Fibroblast of the aortic adventitia (primary cell): ENCODE results near the gene HOXA6. TPM values are rescaled to one million over a fixed set of nuclear protein-coding genes. Genes with fewer than 3 reads are reported as not detected.

Source experiments
- DNase-seq: peaks from one replicate; pipeline ENCODE4 v3.0.0-alpha.2; 2010; ENCODE audit warnings: low read depth
- H3K4me3 ChIP-seq: 2 replicates; pipeline ENCODE4 v1.5.1; 2011; ENCODE audit warnings: low read depth, mild to moderate bottlenecking, control low read depth, low read length, moderate library complexity
- total RNA-seq: library from RNA; depleted of rRNA; stranded (reverse); fragments of >200 nt; gene quantifications from 2 replicates; pipeline ENCODE4 v1.2.3, GENCODE V29; 2012; ENCODE audit warnings: low replicate concordance
- TF ChIP-seq, protein P1 (sequence below): IDR thresholded peaks from 2 replicates; pipeline ENCODE4 v1.5.1; 2011; ENCODE audit warnings: mild to moderate bottlenecking, low read length, control low read depth, inconsistent platforms; ENCODE audit not compliant: insufficient read depth

HOXA6 gene
- total RNA-seq, 1 donor = not detected

DNA sequence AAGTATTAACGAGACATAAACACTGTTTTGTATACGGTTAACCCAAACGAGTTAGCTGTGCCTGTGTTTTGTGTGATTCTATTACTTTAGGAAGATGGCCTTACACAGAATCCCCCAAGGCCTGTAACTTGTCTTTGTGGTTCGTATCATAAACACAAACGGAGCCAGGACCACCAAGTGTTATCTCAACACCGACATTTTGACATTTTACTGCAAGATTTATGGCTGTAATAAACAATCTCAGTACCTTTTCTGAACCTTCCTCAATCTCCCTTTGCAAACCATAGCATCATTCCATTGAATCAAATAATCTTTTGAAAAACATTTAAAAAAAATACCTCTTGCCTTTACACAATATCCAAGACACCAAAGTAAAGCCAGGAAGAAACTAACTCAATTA lies 14.6 kb downstream of the HOXA6 start:
- TF ChIP-seq, protein P1, sequence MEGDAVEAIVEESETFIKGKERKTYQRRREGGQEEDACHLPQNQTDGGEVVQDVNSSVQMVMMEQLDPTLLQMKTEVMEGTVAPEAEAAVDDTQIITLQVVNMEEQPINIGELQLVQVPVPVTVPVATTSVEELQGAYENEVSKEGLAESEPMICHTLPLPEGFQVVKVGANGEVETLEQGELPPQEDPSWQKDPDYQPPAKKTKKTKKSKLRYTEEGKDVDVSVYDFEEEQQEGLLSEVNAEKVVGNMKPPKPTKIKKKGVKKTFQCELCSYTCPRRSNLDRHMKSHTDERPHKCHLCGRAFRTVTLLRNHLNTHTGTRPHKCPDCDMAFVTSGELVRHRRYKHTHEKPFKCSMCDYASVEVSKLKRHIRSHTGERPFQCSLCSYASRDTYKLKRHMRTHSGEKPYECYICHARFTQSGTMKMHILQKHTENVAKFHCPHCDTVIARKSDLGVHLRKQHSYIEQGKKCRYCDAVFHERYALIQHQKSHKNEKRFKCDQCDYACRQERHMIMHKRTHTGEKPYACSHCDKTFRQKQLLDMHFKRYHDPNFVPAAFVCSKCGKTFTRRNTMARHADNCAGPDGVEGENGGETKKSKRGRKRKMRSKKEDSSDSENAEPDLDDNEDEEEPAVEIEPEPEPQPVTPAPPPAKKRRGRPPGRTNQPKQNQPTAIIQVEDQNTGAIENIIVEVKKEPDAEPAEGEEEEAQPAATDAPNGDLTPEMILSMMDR = no peak
- no peak overlapping the region for H3K4me3 ChIP-seq
- DNase-seq = no peak

DNA sequence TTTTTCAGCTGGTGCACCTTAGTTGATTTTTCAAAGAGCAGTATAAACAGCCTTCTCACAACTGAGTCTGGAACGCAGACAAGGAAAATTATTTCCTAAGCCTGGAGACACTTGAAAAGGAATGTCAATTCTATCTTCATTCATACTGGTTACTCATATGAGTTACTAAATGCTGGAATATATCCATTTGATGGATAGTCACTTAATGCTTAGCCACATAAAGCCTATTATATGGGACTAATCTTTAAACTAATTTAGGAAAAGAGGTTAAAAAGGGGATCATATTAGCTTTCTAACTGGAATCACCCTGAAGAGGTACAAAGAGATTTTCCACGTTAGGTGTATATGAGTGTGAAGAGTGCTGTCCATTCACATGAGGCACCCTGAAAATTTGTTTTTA lies 15.4 kb downstream of the HOXA6 start:
- H3K4me3 ChIP-seq = no peak overlapping the region
- TF ChIP-seq, protein P1 = no peak
- no peak for DNase-seq

DNA sequence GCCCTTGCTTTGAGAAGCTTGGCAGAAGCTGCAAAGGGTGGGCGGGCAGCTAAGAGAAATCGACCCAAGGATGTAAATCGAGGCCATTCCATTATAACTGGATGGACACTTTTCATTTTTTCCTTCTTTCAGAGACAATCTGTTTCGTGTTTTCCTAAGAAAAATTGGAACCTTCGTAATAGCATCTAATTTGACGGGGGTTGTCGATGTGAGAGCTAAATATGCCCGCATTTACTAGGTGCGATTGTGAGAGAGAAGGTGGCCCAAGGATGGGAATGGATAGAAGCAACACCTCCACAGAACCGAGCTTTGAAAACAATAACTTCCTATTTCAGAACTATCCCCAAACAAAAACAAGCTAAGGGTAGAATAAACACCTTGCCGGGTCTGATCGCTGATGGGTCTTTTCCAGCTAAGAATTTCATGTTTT lies 16.2 kb downstream of the HOXA6 start:
- DNase-seq = no peak
- peak overlapping the region; percentile 73 for H3K4me3 ChIP-seq
- TF ChIP-seq, protein P1 = no peak

DNA sequence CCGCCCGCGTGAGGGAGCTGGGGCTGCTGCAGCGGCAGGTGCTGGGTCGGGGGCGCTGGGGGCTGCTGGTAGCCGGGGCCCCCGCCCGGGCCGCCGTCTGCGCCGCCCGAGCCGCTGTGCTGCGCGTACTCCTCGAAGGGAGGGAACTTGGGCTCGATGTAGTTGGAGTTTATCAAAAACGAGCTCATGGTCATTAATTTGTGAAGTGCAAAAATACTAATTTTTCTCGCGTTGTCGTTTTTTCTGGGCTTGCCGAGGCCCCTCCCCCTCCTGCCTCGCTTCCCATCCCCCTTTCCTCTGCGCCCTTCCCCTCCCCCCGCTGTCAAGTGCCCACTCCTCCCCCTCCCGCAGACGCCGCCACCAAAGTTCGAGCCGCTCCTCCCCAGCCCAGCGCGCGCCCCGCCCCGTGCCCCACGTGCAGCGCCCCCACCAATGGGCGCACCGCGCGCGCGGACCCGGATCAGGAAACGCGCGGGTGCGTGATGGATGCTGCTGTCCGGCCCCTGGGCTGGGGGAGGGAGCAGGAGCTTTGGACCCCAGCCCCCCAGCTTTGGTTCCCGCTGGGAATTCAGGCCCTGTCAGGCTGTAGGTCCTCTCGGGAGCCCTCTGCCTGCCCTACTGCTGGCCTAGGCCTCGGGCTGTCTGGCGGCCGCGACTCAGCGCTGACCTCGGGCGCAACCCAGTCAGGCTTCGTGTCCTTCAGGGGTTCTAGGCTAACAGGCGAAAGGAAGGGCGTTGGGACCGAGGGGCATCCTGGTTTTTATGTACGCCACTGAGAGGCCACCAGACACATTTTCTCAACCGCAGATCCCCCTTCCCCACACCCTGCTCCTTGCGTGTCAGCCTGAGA lies 16.8 kb downstream of the HOXA6 start, which contains the start of gene HOXA4:
Gene HOXA4, minus strand, starts transcription at position 218 of the 850 bp plus-strand sequence. Its CDS starts 24 bp downstream, at position 194.
- peak; percentile 74 for DNase-seq
- TF ChIP-seq, protein P1 = no peak
- peak within 1 kb of the TSS; percentile 73 for H3K4me3 ChIP-seq

DNA sequence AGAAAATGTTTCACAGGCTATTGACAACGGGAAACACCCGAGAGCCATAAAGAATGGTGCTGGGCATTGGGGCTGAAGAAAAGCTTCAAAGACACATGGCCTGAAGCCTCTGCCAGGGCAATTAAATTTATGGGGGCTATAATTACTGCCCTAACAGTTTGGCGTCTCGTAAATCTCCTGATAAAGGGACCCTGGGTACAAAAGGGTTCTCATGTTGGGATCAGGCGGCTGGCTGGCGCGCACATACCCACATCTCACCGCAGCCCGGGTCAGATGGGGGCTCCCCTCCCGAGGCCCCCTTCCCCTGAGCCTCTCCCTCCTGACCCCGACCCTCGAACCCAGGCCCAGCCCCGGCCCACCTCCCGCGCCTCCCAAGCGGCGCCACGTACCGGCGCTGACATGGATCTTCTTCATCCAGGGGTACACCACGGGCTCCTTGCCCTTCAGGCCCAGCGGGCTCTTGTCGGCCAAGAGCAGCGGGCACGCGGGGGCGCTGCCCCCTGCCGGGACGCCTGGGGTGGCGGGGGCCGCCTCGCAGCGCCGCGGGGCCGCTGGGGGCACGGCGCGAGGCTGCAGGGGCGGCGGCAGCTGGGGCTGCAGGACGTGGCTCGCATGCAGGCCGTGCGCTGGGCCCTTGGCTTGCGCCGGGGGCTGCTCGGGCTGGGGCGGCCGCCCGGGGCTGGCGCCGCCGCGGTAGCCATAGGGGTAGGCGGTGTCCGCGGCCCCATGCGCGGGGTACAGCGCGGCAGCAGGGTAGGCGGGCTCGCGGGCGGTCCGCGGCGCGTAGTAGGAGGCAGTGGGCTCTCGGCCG lies 17.6 kb downstream of the HOXA6 start:
- peak overlapping the region; percentile 65 for H3K4me3 ChIP-seq
- no peak for DNase-seq
- TF ChIP-seq, protein P1 = peak; percentile 7

DNA sequence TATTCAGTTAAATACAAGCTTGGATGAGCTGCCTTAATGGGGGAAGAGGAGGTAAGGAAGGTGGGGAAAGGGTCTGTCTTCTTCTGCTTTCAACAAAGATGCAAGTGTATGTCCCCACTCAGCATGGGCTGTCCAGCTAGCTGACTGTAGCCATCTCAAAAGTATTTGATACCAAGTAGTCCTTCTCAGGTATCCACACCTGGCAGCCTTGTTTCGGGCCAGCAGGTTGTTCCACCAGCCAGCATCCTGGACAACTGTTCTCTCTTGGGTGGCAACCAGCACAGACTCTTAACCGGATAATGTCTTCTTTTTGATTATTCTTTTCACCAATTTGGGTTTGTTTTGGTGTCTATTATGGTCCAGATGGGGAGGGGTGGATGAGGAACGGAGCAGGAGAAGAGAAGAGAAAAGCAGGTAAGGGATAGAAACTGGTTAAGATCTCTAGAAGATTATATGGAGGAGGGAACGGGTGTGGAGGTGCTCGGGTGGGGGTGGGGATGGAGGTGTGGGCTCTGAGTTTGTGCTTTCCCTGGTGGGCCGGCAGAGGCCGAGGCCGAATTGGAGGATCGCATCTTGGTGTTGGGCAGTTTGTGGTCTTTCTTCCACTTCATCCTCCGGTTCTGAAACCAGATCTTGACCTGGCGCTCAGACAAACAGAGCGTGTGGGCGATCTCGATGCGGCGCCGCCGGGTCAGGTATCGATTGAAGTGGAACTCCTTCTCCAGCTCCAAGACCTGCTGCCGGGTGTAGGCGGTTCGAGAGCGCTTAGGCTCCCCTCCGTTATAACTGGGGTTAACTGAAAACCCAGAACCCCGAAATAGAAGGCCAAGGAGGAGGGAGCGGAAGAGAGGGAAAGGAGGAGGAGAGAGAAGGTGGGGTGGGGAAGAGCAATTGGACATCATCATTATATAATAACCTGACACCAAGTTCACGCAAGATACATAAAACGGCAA lies 18.5 kb downstream of the HOXA6 start:
- TF ChIP-seq, protein P1 = no peak
- DNase-seq = no peak
- peak overlapping the region; percentile 65 for H3K4me3 ChIP-seq
